Gastroesophageal sphincter (tissue), 3 donors: ENCODE results near the gene CTPS2.

Experiments
- CTCF ChIP-seq, 4 experiments: fragments of 200-600 bp in 2 of 4; fragments of 450-650 bp in 2 of 4; sonication (generic) in 1 of 4; IDR thresholded peaks; one replicate each; pipeline ENCODE4 v1.5.1; 2017 to 2019; ENCODE audit warnings: antibody characterized with exemption in 4 of 4, mild to moderate bottlenecking in 2 of 4, moderate library complexity in 2 of 4
- POLR2AphosphoS5 ChIP-seq: sonication (generic); formaldehyde crosslinking; IDR thresholded peaks from one replicate; pipeline ENCODE4 v1.6.1; 2017; ENCODE audit warnings: antibody characterized with exemption

DNA sequence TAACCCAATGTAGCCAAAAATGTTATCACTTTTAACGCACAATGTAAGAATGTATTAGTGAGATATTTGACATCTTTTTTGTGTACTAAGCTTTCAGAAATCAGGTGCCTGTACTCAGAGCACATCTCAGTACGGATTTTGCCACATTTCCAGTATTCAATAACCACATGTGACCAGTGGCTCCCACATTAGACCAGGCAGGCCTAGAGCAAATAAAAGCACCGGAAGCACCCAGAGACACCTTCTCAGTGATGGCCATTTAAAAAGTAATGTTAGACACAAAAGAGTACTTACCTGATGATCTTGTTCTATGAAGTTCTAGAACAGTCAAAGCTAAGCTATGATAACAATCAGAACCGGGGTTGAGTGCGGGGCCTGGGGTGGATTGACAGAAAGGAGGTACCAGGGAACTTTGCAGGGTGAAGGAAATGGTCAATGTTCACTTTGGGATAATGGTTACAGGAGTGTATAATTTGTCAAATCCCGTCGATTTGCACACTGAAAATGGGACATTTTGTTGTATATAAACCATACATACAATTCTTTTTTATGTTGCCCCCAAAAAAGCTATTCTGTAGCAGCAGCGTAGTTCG, 1.2 kb downstream of the CTPS2 start:
- TF ChIP-seq CTCF (IDR thresholded peaks at IDR 0.05) = no peak
- TF ChIP-seq POLR2AphosphoS5 = no peak
